ENCODE results near the gene DHX35.

Gene DHX35

GRCh38 chr20:39052676-39053075, 90.5 kb downstream of the DHX35 start:
- Histone ChIP-seq H3K79me2 (ENCODE audit: insufficient read depth, low read length) (no peaks in the 10 kb centered on the region), H3K4me2 (ENCODE audit: low read depth, low read length, poor library complexity, severe bottlenecking) (no peak overlapping the region), H3F3A (ENCODE audit: low read depth) (no peaks in the 10 kb centered on the region), H3K27me3 (ENCODE audit: insufficient read depth, low read length, poor library complexity, severe bottlenecking) (no peaks in the 10 kb centered on the region), H4K20me1 (ENCODE audit: insufficient read depth, low read length, poor library complexity, severe bottlenecking) (no peaks in the 10 kb centered on the region), H3K9me3 (ENCODE audit: insufficient read depth, low read depth, low read length) (no peaks in the 10 kb centered on the region), H2AFZ (ENCODE audit: low read length) (no peak overlapping the region), H3K9ac (ENCODE audit: low read depth, low read length, poor library complexity, severe bottlenecking) (no peak overlapping the region), H3K4me3 (ENCODE audit: low read length, poor library complexity, severe bottlenecking) (no peak overlapping the region), H3K9me2 (replicated peaks; ENCODE audit: low read depth, low read length) (no peaks in the 10 kb centered on the region), H3K36me3 (ENCODE audit: insufficient read depth, low read length) (no peaks in the 10 kb centered on the region), H3K4me1 (ENCODE audit: insufficient read depth, low read length, poor library complexity, severe bottlenecking) (peaks cover 6% of the 10 kb centered on the region)
- TF ChIP-seq, protein P1, sequence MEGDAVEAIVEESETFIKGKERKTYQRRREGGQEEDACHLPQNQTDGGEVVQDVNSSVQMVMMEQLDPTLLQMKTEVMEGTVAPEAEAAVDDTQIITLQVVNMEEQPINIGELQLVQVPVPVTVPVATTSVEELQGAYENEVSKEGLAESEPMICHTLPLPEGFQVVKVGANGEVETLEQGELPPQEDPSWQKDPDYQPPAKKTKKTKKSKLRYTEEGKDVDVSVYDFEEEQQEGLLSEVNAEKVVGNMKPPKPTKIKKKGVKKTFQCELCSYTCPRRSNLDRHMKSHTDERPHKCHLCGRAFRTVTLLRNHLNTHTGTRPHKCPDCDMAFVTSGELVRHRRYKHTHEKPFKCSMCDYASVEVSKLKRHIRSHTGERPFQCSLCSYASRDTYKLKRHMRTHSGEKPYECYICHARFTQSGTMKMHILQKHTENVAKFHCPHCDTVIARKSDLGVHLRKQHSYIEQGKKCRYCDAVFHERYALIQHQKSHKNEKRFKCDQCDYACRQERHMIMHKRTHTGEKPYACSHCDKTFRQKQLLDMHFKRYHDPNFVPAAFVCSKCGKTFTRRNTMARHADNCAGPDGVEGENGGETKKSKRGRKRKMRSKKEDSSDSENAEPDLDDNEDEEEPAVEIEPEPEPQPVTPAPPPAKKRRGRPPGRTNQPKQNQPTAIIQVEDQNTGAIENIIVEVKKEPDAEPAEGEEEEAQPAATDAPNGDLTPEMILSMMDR (conservative IDR thresholded peaks at IDR 0.05; ENCODE audit: low read length), result no peak
- no peak for TF ChIP-seq EZH2phosphoT487 (IDR thresholded peaks at IDR 0.05; ENCODE audit: borderline replicate concordance)

GRCh38 chr20:39057143-39057542, 95.0 kb downstream of the DHX35 start:
- H3K9me3 ChIP-seq (ENCODE audit: insufficient read depth, low read depth, low read length), result no peaks in the 10 kb centered on the region
- no peaks in the 10 kb centered on the region for H3K36me3 ChIP-seq (ENCODE audit: insufficient read depth, low read length)
- no peak overlapping the region for H3K4me2 ChIP-seq (ENCODE audit: low read depth, low read length, poor library complexity, severe bottlenecking)
- no peaks in the 10 kb centered on the region for H3F3A ChIP-seq (ENCODE audit: low read depth)
- TF ChIP-seq, protein P1 (conservative IDR thresholded peaks at IDR 0.05; ENCODE audit: low read length), result no peak
- TF ChIP-seq EZH2phosphoT487 (IDR thresholded peaks at IDR 0.05; ENCODE audit: borderline replicate concordance), result no peak
- H3K4me1 ChIP-seq (ENCODE audit: insufficient read depth, low read length, poor library complexity, severe bottlenecking), result no peaks in the 10 kb centered on the region
- no peak overlapping the region for H3K9ac ChIP-seq (ENCODE audit: low read depth, low read length, poor library complexity, severe bottlenecking)
- no peak overlapping the region for H3K4me3 ChIP-seq (ENCODE audit: low read length, poor library complexity, severe bottlenecking)
- H3K79me2 ChIP-seq (ENCODE audit: insufficient read depth, low read length), result no peaks in the 10 kb centered on the region
- H3K27me3 ChIP-seq (ENCODE audit: insufficient read depth, low read length, poor library complexity, severe bottlenecking), result no peaks in the 10 kb centered on the region
- H3K9me2 ChIP-seq (replicated peaks; ENCODE audit: low read depth, low read length), result no peaks in the 10 kb centered on the region
- H2AFZ ChIP-seq (ENCODE audit: low read length), result no peak overlapping the region
- no peaks in the 10 kb centered on the region for H4K20me1 ChIP-seq (ENCODE audit: insufficient read depth, low read length, poor library complexity, severe bottlenecking)

DNA sequence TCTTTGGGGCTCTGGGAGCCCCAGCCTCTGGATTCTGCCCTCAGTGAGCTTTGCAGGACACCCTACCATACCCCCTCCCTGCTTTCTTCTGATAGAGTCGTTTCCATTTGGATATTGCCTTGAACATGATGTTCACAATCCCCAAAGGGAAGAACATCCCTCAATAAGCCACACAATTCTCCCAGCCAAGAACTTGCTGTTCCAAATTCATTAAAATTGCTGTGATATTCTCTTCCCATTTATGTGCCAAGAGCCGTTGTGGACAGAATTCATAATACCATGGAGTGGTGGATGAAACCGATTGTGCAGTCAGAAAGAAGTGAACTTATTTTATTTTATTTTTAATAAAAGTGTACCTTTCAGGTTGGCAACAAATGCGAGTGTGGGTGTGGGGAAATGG, 95.8 kb downstream of the DHX35 start:
- Histone ChIP-seq H3K79me2 (ENCODE audit: insufficient read depth, low read length) (no peaks in the 10 kb centered on the region), H3K9me2 (replicated peaks; ENCODE audit: low read depth, low read length) (no peaks in the 10 kb centered on the region), H3K36me3 (ENCODE audit: insufficient read depth, low read length) (no peaks in the 10 kb centered on the region), H3K27me3 (ENCODE audit: insufficient read depth, low read length, poor library complexity, severe bottlenecking) (no peaks in the 10 kb centered on the region), H3K4me3 (ENCODE audit: low read length, poor library complexity, severe bottlenecking) (no peak overlapping the region), H3F3A (ENCODE audit: low read depth) (no peaks in the 10 kb centered on the region), H3K9me3 (ENCODE audit: insufficient read depth, low read depth, low read length) (no peaks in the 10 kb centered on the region), H3K4me2 (ENCODE audit: low read depth, low read length, poor library complexity, severe bottlenecking) (no peak overlapping the region), H4K20me1 (ENCODE audit: insufficient read depth, low read length, poor library complexity, severe bottlenecking) (no peaks in the 10 kb centered on the region), H3K9ac (ENCODE audit: low read depth, low read length, poor library complexity, severe bottlenecking) (no peak overlapping the region), H3K4me1 (ENCODE audit: insufficient read depth, low read length, poor library complexity, severe bottlenecking) (no peaks in the 10 kb centered on the region), H2AFZ (ENCODE audit: low read length) (no peak overlapping the region)
- no peak for TF ChIP-seq EZH2phosphoT487 (IDR thresholded peaks at IDR 0.05; ENCODE audit: borderline replicate concordance)
- TF ChIP-seq, protein P1 (conservative IDR thresholded peaks at IDR 0.05; ENCODE audit: low read length), result no peak

All from Loucy (cell line).